ENCODE data around the gene SPACA5B.

DNA sequence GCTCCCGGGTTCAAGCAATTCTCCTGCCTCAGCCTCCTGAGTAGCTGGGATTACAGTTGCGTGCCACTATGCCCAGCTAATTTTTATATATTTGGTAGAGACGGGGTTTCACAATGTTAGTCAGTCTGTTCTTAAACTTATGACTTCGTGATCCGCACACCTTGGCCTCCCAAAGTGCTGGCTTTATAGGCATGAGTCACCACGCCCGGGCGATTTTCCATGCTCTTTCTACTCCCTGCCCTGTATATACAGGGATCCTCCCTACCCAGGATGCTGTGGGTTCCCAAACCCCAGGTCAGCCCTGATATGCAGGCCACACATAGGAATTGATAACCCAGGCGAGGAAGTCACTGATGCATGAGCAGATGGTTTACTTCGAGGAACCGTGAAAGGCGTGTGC lies 34.8 kb downstream of the SPACA5B start:
- TF ChIP-seq, protein P1, sequence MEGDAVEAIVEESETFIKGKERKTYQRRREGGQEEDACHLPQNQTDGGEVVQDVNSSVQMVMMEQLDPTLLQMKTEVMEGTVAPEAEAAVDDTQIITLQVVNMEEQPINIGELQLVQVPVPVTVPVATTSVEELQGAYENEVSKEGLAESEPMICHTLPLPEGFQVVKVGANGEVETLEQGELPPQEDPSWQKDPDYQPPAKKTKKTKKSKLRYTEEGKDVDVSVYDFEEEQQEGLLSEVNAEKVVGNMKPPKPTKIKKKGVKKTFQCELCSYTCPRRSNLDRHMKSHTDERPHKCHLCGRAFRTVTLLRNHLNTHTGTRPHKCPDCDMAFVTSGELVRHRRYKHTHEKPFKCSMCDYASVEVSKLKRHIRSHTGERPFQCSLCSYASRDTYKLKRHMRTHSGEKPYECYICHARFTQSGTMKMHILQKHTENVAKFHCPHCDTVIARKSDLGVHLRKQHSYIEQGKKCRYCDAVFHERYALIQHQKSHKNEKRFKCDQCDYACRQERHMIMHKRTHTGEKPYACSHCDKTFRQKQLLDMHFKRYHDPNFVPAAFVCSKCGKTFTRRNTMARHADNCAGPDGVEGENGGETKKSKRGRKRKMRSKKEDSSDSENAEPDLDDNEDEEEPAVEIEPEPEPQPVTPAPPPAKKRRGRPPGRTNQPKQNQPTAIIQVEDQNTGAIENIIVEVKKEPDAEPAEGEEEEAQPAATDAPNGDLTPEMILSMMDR (IDR thresholded peaks at IDR 0.05), result no peak
- TF ChIP-seq, protein P2, sequence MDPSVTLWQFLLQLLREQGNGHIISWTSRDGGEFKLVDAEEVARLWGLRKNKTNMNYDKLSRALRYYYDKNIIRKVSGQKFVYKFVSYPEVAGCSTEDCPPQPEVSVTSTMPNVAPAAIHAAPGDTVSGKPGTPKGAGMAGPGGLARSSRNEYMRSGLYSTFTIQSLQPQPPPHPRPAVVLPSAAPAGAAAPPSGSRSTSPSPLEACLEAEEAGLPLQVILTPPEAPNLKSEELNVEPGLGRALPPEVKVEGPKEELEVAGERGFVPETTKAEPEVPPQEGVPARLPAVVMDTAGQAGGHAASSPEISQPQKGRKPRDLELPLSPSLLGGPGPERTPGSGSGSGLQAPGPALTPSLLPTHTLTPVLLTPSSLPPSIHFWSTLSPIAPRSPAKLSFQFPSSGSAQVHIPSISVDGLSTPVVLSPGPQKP (IDR thresholded peaks at IDR 0.05; ENCODE audit: low read depth, low read length), result no peak
- TF ChIP-seq NPAS2 (CRISPR knock-in tag; IDR thresholded peaks at IDR 0.05; ENCODE audit: borderline replicate concordance), result no peak
- no peak for TF ChIP-seq ESRRA (IDR thresholded peaks at IDR 0.05; ENCODE audit: borderline replicate concordance, low read length)
- no peak for TF ChIP-seq POLR2A (IDR thresholded peaks at IDR 0.05; ENCODE audit: low read length)
- TF ChIP-seq SMC3 (IDR thresholded peaks at IDR 0.05), result no peak
- TF ChIP-seq FOXS1 (CRISPR knock-in tag; IDR thresholded peaks at IDR 0.05), result no peak
- TF ChIP-seq, protein P3, sequence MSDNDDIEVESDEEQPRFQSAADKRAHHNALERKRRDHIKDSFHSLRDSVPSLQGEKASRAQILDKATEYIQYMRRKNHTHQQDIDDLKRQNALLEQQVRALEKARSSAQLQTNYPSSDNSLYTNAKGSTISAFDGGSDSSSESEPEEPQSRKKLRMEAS (IDR thresholded peaks at IDR 0.05), result no peak
- no peak for TF ChIP-seq RAD21 (conservative IDR thresholded peaks at IDR 0.05 in 1 of 2, IDR thresholded peaks at IDR 0.05 in 1 of 2)
- no peak for TF ChIP-seq CEBPB (IDR thresholded peaks at IDR 0.05)
- TF ChIP-seq, protein P4, sequence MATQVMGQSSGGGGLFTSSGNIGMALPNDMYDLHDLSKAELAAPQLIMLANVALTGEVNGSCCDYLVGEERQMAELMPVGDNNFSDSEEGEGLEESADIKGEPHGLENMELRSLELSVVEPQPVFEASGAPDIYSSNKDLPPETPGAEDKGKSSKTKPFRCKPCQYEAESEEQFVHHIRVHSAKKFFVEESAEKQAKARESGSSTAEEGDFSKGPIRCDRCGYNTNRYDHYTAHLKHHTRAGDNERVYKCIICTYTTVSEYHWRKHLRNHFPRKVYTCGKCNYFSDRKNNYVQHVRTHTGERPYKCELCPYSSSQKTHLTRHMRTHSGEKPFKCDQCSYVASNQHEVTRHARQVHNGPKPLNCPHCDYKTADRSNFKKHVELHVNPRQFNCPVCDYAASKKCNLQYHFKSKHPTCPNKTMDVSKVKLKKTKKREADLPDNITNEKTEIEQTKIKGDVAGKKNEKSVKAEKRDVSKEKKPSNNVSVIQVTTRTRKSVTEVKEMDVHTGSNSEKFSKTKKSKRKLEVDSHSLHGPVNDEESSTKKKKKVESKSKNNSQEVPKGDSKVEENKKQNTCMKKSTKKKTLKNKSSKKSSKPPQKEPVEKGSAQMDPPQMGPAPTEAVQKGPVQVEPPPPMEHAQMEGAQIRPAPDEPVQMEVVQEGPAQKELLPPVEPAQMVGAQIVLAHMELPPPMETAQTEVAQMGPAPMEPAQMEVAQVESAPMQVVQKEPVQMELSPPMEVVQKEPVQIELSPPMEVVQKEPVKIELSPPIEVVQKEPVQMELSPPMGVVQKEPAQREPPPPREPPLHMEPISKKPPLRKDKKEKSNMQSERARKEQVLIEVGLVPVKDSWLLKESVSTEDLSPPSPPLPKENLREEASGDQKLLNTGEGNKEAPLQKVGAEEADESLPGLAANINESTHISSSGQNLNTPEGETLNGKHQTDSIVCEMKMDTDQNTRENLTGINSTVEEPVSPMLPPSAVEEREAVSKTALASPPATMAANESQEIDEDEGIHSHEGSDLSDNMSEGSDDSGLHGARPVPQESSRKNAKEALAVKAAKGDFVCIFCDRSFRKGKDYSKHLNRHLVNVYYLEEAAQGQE (IDR thresholded peaks at IDR 0.05), result no peak
- no peak for TF ChIP-seq HDAC2 (IDR thresholded peaks at IDR 0.05)
- TF ChIP-seq, protein P5, sequence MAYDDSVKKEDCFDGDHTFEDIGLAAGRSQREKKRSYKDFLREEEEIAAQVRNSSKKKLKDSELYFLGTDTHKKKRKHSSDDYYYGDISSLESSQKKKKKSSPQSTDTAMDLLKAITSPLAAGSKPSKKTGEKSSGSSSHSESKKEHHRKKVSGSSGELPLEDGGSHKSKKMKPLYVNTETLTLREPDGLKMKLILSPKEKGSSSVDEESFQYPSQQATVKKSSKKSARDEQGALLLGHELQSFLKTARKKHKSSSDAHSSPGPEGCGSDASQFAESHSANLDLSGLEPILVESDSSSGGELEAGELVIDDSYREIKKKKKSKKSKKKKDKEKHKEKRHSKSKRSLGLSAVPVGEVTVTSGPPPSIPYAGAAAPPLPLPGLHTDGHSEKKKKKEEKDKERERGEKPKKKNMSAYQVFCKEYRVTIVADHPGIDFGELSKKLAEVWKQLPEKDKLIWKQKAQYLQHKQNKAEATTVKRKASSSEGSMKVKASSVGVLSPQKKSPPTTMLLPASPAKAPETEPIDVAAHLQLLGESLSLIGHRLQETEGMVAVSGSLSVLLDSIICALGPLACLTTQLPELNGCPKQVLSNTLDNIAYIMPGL (CRISPR knock-in tag; IDR thresholded peaks at IDR 0.05; ENCODE audit: borderline replicate concordance), result no peak

Data from A549 (cell line).